GM21367 (cell line): ENCODE measurements around the gene NCOA5.

Experiments
- ATAC-seq: cut with Tn5 transposase; IDR thresholded peaks from one replicate; pipeline ENCODE4 v1.9.1; 2021; ENCODE audit not compliant: unreplicated experiment

NCOA5 gene

GRCh38 chr20:46089417-46090388, at the start of gene NCOA5:
Gene NCOA5, minus strand, starts transcription at chr20:46089962. Its CDS starts 10,538 bp downstream, at chr20:46079424.
- peak; percentile 66 for ATAC-seq

GRCh38 chr20:46139266-46139889, 49.6 kb upstream of the NCOA5 start:
- no peak for ATAC-seq

DNA sequence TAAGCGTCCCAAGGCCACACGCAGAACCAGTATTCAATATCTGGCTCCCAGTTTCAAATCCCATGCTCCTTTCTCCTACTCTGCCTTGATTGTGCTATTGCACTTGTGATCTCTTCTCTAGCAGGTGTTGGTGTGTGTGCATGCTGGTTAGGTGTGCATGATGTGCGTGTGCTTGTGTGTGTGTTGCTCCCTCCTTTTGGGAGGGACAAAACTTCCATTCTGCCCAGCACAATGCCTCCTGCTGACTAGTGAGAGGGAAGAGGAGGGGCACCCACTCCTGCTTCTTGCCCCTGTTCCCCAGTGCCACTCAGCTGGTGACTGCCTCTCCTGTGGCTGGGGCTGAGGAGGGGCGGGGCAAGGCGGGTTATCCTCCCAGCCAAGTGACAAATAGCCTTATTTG, 48.1 kb upstream of the NCOA5 start:
- no peak for ATAC-seq

GRCh38 chr20:46135856-46136633, 46.3 kb upstream of the NCOA5 start:
- ATAC-seq, result no peak

GRCh38 chr20:46134716-46135115, 45.0 kb upstream of the NCOA5 start:
- ATAC-seq, result no peak

DNA sequence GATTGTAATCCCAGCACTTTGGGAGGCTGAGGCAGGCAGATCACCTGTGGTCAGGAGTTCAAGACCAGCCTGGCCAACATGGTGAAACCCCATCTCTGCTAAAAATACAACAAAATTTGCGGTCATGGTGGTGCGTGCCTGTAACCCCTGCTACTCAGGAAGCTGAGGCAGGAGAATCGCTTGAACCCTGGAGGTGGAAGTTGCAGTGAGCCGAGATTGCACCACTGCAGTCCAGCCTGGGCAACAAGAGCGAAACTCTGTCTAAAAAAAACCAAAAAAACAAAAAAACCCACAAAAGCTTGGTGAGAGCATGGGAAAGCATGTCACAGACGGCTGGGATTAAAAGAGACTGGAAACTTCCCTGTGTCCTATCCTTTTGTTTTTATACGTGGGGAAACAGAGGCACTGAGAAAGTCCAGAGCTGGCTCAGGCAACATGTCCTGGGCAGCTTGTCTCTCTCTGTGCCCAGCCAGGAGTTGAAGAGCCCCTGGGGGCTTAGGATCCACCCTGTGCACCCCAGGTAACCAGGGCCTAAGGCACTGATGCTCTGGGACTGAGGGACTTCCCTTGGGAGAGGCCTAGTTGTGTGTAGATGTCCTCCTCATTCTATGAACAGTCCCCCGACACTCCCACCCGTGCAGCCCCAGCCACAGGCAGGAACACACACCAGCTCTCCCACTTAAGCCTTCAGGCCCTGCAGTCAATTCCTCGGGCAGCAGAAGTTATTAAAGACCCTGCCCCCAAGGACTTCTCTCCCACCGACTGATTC, 44.3 kb upstream of the NCOA5 start:
- no peak for ATAC-seq

DNA sequence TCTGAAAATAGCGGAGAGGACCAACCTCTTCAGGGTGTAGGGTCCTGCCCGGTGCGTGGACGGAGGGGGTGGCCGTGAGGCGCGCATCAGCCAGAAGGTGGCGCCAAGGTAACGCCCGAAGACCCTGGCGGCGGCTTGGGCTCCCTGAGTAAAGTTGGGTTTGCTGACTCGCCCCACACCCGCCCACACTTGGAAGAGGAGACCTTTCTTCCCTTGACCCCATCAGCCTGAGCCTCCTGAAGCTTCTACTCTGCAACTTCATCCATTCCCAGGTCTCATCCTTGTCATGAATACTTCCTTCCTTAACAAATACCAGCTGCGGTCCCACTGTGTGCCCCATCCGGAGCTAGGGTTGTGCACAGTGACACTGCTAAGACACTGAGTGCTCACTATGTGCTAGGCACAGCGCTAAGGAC, 43.0 kb upstream of the NCOA5 start:
- ATAC-seq, result no peak

GRCh38 chr20:46131396-46131795, 41.6 kb upstream of the NCOA5 start:
- no peak for ATAC-seq

- ATAC-seq, result no peak
These were observed 40.8 kb upstream of the NCOA5 start for GRCh38 chr20:46130534-46130933.

DNA sequence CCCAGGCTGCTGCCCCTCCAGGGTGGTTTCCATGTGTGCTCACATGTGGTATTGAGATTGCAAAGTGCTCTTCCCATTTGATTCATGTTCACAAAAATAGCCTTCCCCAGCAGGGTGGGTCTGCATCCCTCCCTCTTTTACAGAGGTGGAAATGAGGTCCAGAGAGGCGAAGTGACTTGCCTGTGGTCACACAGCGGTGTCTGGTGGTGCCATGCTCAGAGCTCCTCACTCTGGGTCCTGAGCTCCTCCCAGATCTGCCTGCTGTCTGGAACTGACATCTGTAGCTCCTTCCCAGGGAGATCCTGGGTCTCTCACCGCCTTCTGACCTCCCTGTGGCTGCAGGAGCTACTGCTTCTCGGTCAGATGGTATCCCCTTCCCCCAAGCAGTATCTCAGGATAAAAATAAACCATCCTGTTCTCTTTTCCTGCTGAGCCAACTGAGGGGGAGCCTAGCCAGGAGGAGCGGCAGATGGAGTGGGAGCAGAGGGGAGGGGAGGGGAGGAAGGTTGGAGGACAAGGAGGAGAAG, 40.3 kb upstream of the NCOA5 start:
- ATAC-seq, result no peak

DNA sequence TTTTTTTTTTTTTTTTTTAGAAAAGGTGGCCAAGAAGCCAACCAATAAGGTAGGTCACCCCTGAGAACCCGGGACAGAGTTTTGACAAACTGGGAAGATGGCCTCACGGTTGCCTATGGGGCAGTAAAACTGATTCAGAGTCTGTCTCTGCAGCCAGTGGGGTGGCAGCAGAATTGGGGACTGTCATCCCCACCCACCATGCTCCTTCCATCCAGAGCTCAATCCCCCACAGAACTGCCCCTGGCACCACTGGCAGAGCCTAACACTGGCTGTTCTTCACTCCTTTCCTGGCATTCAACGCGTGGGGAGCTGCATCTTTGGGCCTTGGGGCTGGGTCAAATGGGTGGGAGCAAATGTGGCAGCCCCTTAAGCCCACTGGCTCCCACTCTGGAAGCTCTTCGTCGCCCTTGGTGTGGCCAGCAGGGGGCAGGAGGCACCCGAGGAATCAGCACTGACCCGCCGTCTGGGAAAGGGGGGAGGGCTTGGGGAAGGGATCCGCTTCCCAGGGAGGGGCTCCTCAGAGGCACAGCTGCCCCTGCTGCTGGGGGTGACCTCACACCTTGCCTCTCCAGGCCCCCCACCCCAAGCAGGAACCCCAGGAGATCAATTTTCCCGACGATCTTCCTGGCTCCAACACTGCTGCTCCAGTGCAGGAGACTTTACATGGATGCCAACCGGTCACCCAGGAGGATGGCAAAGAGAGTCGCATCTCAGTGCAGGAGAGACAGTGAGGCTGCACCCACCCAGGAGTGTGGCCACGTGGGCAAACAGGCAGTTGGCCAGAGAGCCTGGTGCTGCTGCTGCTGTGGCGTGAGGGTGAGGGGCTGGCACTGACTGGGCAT, 38.8 kb upstream of the NCOA5 start:
- ATAC-seq, result no peak

GRCh38 chr20:46127396-46128010, 37.7 kb upstream of the NCOA5 start:
- no peak for ATAC-seq

- no peak for ATAC-seq
These were observed 36.8 kb upstream of the NCOA5 start for GRCh38 chr20:46126440-46127056.

GRCh38 chr20:46123482-46124245, 33.9 kb upstream of the NCOA5 start:
- ATAC-seq, result no peak

GRCh38 chr20:46122516-46123481, 33.0 kb upstream of the NCOA5 start:
- no peak for ATAC-seq

DNA sequence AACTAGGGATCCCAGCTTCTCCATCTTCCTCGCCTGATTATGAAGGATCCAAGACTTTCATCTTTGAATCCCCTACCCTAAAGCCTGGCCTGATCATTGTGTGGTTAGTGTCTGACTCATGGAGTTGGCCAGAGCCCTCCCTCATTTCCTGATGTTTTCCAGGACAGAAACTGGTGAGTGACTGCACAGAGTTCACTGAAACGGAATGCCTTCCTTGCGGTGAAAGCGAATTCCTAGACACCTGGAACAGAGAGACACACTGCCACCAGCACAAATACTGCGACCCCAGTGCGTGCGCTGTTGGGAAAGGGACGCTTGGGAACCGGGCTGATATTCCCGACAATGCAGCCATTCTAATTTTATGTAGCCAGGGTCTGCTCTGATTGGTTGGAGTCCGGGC, 32.3 kb upstream of the NCOA5 start:
- ATAC-seq, result no peak
